Naive thymus-derived CD4-positive, alpha-beta T cell (primary cell): ENCODE results near the gene TYRO3. TPM values are rescaled to one million over a fixed set of nuclear protein-coding genes. Genes with fewer than 3 reads are reported as not detected.

Source experiments
- ATAC-seq: fragments of 150-1000 bp; cut with Tn5 transposase; 2 replicates; pipeline ENCODE4 v1.10.0; 2021; ENCODE audit warnings: mild to moderate bottlenecking, moderate library complexity
- CTCF ChIA-PET: fragments of 350-600 bp; sonication (Branson Sonifier 250); formaldehyde crosslinking; loops from one replicate; lab custom pipeline; 2021; ENCODE audit warnings: antibody characterized with exemption; lab: Charles Lee
- POLR2A ChIA-PET: fragments of 350-600 bp; sonication (Branson Sonifier 250); formaldehyde crosslinking; loops from one replicate; lab custom pipeline; 2021; ENCODE audit warnings: antibody characterized with exemption, inconsistent platforms; lab: Charles Lee
- DNase-seq, 9 donors: peaks; one replicate each; pipeline versions ENCODE4 v3.0.0 to v3.0.0-alpha.2; 2020 to 2022; ENCODE audit warnings: mixed read lengths in 1 of 9
- H3K27ac ChIP-seq: one replicate; pipeline ENCODE4 v1.7.0; 2013; ENCODE audit warnings: mild to moderate bottlenecking, low read depth, low read length, moderate library complexity
- H3K27me3 ChIP-seq, 2 donors: one replicate each; pipeline ENCODE4 v1.7.0; 2013; ENCODE audit warnings: low read length in 2 of 2, mild to moderate bottlenecking in 2 of 2, moderate library complexity in 2 of 2; ENCODE audit not compliant: control insufficient read depth in 2 of 2, insufficient read depth in 2 of 2
- H3K36me3 ChIP-seq, 3 experiments: 1 replicate in 2 of 3; 2 replicates in 1 of 3; pipeline ENCODE4 v1.7.0; 2013; ENCODE audit warnings: low read length in 3 of 3, mild to moderate bottlenecking in 3 of 3, moderate library complexity in 1 of 3; ENCODE audit not compliant: insufficient read depth in 3 of 3, control insufficient read depth in 2 of 3
- H3K4me1 ChIP-seq, 2 donors: one replicate each; pipeline ENCODE4 v1.7.0; 2013; ENCODE audit warnings: low read length in 2 of 2, mild to moderate bottlenecking in 2 of 2, moderate library complexity in 1 of 2; ENCODE audit not compliant: control insufficient read depth in 2 of 2, insufficient read depth in 2 of 2
- H3K4me3 ChIP-seq: 2 replicates; pipeline ENCODE4 v1.7.0; 2013; ENCODE audit warnings: mild to moderate bottlenecking, low read length
- H3K9me3 ChIP-seq, 3 experiments: 1 replicate in 2 of 3; 2 replicates in 1 of 3; pipeline ENCODE4 v1.7.0; 2013; ENCODE audit warnings: low read length in 3 of 3; ENCODE audit not compliant: control insufficient read depth in 2 of 3
- H3K27ac Mint-ChIP-seq, 9 donors: one replicate each; pipeline ENCODE4 v1.8.0; 2020 to 2022; ENCODE audit warnings: mixed read lengths in 9 of 9, mild to moderate bottlenecking in 8 of 9, moderate library complexity in 5 of 9, inconsistent platforms in 2 of 9
- H3K27me3 Mint-ChIP-seq, 5 donors: one replicate each; pipeline ENCODE4 v1.8.0; 2021 to 2022; ENCODE audit warnings: mixed read lengths in 5 of 5, mild to moderate bottlenecking in 1 of 5
- H3K36me3 Mint-ChIP-seq, 5 donors: one replicate each; pipeline ENCODE4 v1.8.0; 2020 to 2022; ENCODE audit warnings: mixed read lengths in 5 of 5, mild to moderate bottlenecking in 3 of 5, inconsistent platforms in 1 of 5
- H3K4me1 Mint-ChIP-seq, 7 donors: one replicate each; pipeline ENCODE4 v1.8.0; 2020 to 2022; ENCODE audit warnings: mixed read lengths in 7 of 7, mild to moderate bottlenecking in 3 of 7, inconsistent platforms in 1 of 7
- H3K4me3 Mint-ChIP-seq, 10 donors: one replicate each; pipeline ENCODE4 v1.8.0; 2020 to 2022; ENCODE audit warnings: mild to moderate bottlenecking in 10 of 10, mixed read lengths in 10 of 10, moderate library complexity in 6 of 10, inconsistent platforms in 2 of 10
- H3K9me3 Mint-ChIP-seq, 11 donors: one replicate each; pipeline ENCODE4 v1.8.0; 2020 to 2022; ENCODE audit warnings: mixed read lengths in 11 of 11, mild to moderate bottlenecking in 4 of 11, inconsistent platforms in 1 of 11, moderate library complexity in 1 of 11
- intact Hi-C, 2 donors: fragments of 100-400 bp; cut with micrococcal nuclease; formaldehyde crosslinking; loops; one replicate each; pipeline ENCODE4 v1.15.1; 2023
- polyA plus RNA-seq, 2 donors: library from polyadenylated mRNA; unstranded; fragments of 300-500 nt; fragmentation: Illumina TruSeq; gene quantifications; one replicate each; pipeline ENCODE4 v1.2.3, GENCODE V29; 2021
- total RNA-seq, 6 experiments: library from RNA in 5 of 6; stranded (reverse) in 5 of 6; gene quantifications; 1 replicate in 5 of 6; 2 replicates in 1 of 6; pipeline ENCODE4 v1.2.3 and lab custom pipeline; 2021 to 2026

The TYRO3 gene
- total and polyA plus RNA-seq, 7 experiments from 2014 or later = 0.24 to 1.4 (median 0.33) TPM; not detected in 3

DNA sequence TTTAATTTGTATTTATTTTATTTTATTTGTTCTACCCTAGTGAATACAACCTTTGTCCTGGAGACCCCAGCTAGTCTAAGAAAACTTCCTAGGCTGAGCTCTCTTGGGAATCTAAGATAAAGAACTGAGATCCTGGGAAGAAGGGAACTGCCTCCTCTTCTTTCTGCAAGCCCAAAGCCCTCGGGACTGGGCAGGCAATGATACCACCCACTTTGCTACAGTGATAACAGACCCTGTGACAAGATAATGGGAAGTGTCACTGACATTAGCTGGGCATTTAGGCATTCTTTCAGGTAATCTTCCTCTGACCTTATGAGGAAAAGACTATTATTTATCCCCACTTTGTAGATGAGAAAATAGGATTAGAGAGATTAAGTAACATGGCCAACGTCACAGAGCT is 15.1 kb downstream of the TYRO3 start:
- no peak overlapping the region for H3K27ac ChIP-seq
- ATAC-seq = no peak
- no peaks in the 10 kb centered on the region for H3K9me3 ChIP-seq
- H3K27me3 ChIP-seq = no peaks in the 10 kb centered on the region
- Mint-ChIP-seq H3K4me3 (no peak overlapping the region), H3K9me3 (peaks cover 0 to 2% (median 0%) of the 10 kb centered on the region in 11 donors), H3K36me3 (no peaks in the 10 kb centered on the region), H3K27me3 (peaks cover 0 to 2% (median 0%) of the 10 kb centered on the region in 5 donors), H3K4me1 (no peaks in the 10 kb centered on the region), H3K27ac (no peak overlapping the region)
- H3K36me3 ChIP-seq = no peaks in the 10 kb centered on the region
- CTCF ChIA-PET = interaction anchor here (0.6 to 1.0 kb wide), 2 partner anchors 16 to 235 kb away, joined by 3 to 5 read pairs; no protein-coding TSS in a partner anchor
- H3K4me1 ChIP-seq = no peaks in the 10 kb centered on the region
- intact Hi-C loops = no loop called here
- H3K4me3 ChIP-seq = no peak overlapping the region
- POLR2A ChIA-PET = no interaction called here
- no peak for DNase-seq

DNA sequence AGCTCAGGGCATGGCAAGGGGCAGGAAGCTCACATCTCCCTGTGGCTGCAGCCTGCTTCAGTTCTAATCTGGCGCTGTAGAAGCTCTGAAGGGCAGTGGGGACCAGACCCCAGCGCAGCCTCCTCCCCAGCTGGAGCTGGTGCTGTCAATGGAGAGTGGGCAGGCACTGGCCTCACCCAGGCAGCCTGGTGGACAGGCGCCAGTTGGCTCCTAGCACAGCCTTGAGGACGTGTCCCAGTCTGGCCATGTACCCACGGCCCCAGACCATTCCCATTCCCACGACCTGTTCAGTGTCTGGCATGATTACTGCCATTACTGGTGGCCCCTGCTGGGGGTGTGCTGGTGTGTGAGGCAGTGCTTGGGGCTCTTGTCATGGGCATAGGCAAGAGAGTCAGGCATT is 16.3 kb downstream of the TYRO3 start:
- H3K27me3 Mint-ChIP-seq = no peaks in the 10 kb centered on the region
- no peak for DNase-seq
- H3K27me3 ChIP-seq = no peaks in the 10 kb centered on the region
- H3K36me3 ChIP-seq = no peaks in the 10 kb centered on the region
- ChIA-PET CTCF (interaction anchor here (1.0 kb wide), 1 partner anchor 17 kb away, joined by 3 read pairs; no protein-coding TSS in a partner anchor), POLR2A (no interaction called here)
- H3K4me3 Mint-ChIP-seq = no peak overlapping the region
- H3K36me3 Mint-ChIP-seq = no peaks in the 10 kb centered on the region
- H3K4me3 ChIP-seq = no peak overlapping the region
- no peak overlapping the region for H3K27ac ChIP-seq
- peaks cover 0 to 2% (median 0%) of the 10 kb centered on the region in 11 donors for H3K9me3 Mint-ChIP-seq
- H3K4me1 Mint-ChIP-seq = no peaks in the 10 kb centered on the region
- ATAC-seq = no peak
- intact Hi-C loops = no loop called here
- no peak overlapping the region for H3K27ac Mint-ChIP-seq
- H3K9me3 ChIP-seq = no peaks in the 10 kb centered on the region
- H3K4me1 ChIP-seq = no peaks in the 10 kb centered on the region

DNA sequence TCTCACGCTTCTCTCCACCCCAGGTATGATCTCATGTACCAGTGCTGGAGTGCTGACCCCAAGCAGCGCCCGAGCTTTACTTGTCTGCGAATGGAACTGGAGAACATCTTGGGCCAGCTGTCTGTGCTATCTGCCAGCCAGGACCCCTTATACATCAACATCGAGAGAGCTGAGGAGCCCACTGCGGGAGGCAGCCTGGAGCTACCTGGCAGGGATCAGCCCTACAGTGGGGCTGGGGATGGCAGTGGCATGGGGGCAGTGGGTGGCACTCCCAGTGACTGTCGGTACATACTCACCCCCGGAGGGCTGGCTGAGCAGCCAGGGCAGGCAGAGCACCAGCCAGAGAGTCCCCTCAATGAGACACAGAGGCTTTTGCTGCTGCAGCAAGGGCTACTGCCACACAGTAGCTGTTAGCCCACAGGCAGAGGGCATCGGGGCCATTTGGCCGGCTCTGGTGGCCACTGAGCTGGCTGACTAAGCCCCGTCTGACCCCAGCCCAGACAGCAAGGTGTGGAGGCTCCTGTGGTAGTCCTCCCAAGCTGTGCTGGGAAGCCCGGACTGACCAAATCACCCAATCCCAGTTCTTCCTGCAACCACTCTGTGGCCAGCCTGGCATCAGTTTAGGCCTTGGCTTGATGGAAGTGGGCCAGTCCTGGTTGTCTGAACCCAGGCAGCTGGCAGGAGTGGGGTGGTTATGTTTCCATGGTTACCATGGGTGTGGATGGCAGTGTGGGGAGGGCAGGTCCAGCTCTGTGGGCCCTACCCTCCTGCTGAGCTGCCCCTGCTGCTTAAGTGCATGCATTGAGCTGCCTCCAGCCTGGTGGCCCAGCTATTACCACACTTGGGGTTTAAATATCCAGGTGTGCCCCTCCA is 19.1 kb downstream of the TYRO3 start:
- POLR2A ChIA-PET = no interaction called here
- Histone ChIP-seq H3K4me1 (no peaks in the 10 kb centered on the region), H3K27ac (no peak overlapping the region), H3K9me3 (no peaks in the 10 kb centered on the region), H3K4me3 (no peak overlapping the region), H3K36me3 (no peaks in the 10 kb centered on the region), H3K27me3 (no peaks in the 10 kb centered on the region)
- Mint-ChIP-seq H3K36me3 (no peaks in the 10 kb centered on the region), H3K27me3 (peaks cover under 1 to 17% (median 9%) of the 10 kb centered on the region in 5 donors), H3K4me1 (no peaks in the 10 kb centered on the region), H3K9me3 (peaks cover 0 to 2% (median 0%) of the 10 kb centered on the region in 11 donors), H3K4me3 (no peak overlapping the region), H3K27ac (no peak overlapping the region)
- CTCF ChIA-PET = interaction anchor here (0.6 kb wide), 2 partner anchors 98 to 691 kb away, joined by 3 read pairs; no protein-coding TSS in a partner anchor
- no peak for ATAC-seq
- DNase-seq = no peak
- intact Hi-C loops = no loop called here

DNA sequence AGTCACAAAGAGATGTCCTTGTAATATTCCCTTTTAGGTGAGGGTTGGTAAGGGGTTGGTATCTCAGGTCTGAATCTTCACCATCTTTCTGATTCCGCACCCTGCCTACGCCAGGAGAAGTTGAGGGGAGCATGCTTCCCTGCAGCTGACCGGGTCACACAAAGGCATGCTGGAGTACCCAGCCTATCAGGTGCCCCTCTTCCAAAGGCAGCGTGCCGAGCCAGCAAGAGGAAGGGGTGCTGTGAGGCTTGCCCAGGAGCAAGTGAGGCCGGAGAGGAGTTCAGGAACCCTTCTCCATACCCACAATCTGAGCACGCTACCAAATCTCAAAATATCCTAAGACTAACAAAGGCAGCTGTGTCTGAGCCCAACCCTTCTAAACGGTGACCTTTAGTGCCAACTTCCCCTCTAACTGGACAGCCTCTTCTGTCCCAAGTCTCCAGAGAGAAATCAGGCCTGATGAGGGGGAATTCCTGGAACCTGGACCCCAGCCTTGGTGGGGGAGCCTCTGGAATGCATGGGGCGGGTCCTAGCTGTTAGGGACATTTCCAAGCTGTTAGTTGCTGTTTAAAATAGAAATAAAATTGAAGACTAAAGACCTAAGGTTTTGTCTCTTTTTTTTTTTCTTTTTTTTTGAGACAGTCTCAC is 19.8 kb downstream of the TYRO3 start:
- Histone ChIP-seq H3K36me3 (no peaks in the 10 kb centered on the region), H3K27me3 (no peaks in the 10 kb centered on the region), H3K9me3 (no peaks in the 10 kb centered on the region), H3K4me3 (no peak overlapping the region), H3K27ac (no peak overlapping the region), H3K4me1 (no peaks in the 10 kb centered on the region)
- intact Hi-C loops = no loop called here
- Mint-ChIP-seq H3K36me3 (no peaks in the 10 kb centered on the region), H3K4me1 (no peaks in the 10 kb centered on the region), H3K4me3 (no peak overlapping the region), H3K27me3 (peaks cover 7 to 25% (median 17%) of the 10 kb centered on the region in 5 donors), H3K27ac (no peak overlapping the region), H3K9me3 (peaks cover 0 to 2% (median 0%) of the 10 kb centered on the region in 11 donors)
- POLR2A ChIA-PET = interaction anchor here (0.6 kb wide), 1 partner anchor 463 kb away, joined by 3 read pairs; the partner anchor contains the start of gene INO80
- CTCF ChIA-PET = interaction anchor here (0.6 kb wide), 2 partner anchors 12 to 30 kb away, joined by 3 to 5 read pairs; no protein-coding TSS in a partner anchor
- ATAC-seq (no peak), DNase-seq (no peak)

DNA sequence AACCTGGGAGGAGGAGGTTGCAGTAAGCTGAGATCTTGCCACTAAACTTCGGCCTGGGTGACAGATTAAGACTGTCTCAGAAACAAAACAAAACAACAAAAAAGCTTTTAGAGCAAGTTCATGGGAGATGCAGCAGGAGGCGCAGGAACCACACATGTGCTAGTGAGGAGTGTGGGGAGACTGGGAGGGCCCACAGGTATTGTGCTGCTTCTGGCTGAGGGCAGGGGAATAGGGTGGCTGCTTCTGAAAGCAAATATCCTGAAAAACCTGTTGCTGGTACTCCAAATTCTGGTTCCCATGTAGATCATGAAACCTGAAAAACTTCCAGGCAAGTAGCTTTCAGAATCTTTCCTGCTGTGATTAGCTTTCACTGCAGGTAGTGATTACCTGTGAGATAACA is 22.1 kb downstream of the TYRO3 start:
- no peak for DNase-seq
- Mint-ChIP-seq H3K4me1 (peaks cover 6 to 10% (median 9%) of the 10 kb centered on the region in 7 donors), H3K9me3 (peaks cover 0 to 2% (median 0%) of the 10 kb centered on the region in 11 donors), H3K27ac (no peak overlapping the region), H3K27me3 (peaks cover 19 to 37% (median 31%) of the 10 kb centered on the region in 5 donors), H3K4me3 (no peak overlapping the region), H3K36me3 (no peaks in the 10 kb centered on the region)
- ChIA-PET CTCF (no interaction called here), POLR2A (no interaction called here)
- intact Hi-C loops = no loop called here
- no peak for ATAC-seq
- H3K4me1 ChIP-seq = peaks cover 0 to 5% of the 10 kb centered on the region in 2 donors
- H3K27ac ChIP-seq = no peak overlapping the region
- no peaks in the 10 kb centered on the region for H3K36me3 ChIP-seq
- H3K27me3 ChIP-seq = peaks cover 0 to 5% of the 10 kb centered on the region in 2 donors
- no peaks in the 10 kb centered on the region for H3K9me3 ChIP-seq
- no peak overlapping the region for H3K4me3 ChIP-seq

DNA sequence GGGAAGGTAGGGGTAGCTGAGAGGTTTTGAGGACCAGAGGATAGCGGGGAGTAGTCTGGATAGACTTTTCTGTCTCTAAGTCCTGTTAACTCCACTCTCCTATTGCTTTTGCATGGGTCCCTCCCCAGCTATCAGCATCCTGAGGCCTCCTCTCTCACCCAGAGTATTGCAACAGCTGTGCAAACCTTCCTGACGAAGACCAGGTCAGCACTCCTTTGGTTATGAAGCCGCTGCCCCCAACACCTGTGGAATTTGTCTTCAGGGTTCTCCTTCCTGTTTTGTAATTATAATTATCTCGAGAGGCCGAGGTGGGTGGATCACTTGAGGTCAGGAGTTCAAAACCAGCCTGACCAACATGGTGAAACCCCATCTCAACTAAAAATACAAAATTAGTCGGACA is 24.8 kb downstream of the TYRO3 start:
- DNase-seq (no peak), ATAC-seq (no peak)
- no peak overlapping the region for H3K4me3 ChIP-seq
- no peak overlapping the region for H3K27ac Mint-ChIP-seq
- no peaks in the 10 kb centered on the region for H3K36me3 ChIP-seq
- H3K27ac ChIP-seq = no peak overlapping the region
- intact Hi-C loops = no loop called here
- peaks cover 6 to 10% (median 9%) of the 10 kb centered on the region in 7 donors for H3K4me1 Mint-ChIP-seq
- peaks cover 0 to 5% of the 10 kb centered on the region in 2 donors for H3K27me3 ChIP-seq
- no peaks in the 10 kb centered on the region for H3K9me3 ChIP-seq
- POLR2A ChIA-PET = no interaction called here
- H3K27me3 Mint-ChIP-seq = peaks cover 29 to 55% (median 38%) of the 10 kb centered on the region in 5 donors
- H3K36me3 Mint-ChIP-seq = no peaks in the 10 kb centered on the region
- H3K9me3 Mint-ChIP-seq = no peaks in the 10 kb centered on the region
- H3K4me3 Mint-ChIP-seq = peak overlapping the region in 2 of 10 donors; percentile 18 to 54
- CTCF ChIA-PET = no interaction called here
- peaks cover 0 to 5% of the 10 kb centered on the region in 2 donors for H3K4me1 ChIP-seq
